H1 (cell line): ENCODE data around the gene GLTP. TPM values are rescaled to one million over a fixed set of nuclear protein-coding genes. Genes with fewer than 3 reads are reported as not detected.

Experiments
- CTBP2 ChIP-seq: IDR thresholded peaks from 2 replicates; pipeline ENCODE4 v1.7.0; 2011; ENCODE audit warnings: borderline replicate concordance, mild to moderate bottlenecking, moderate library complexity, mixed read lengths, low read length; ENCODE audit not compliant: insufficient read depth, insufficient read length
- MAX ChIP-seq: IDR thresholded peaks from 2 replicates; pipeline ENCODE4 v1.6.1; 2012; ENCODE audit warnings: inconsistent platforms
- microRNA-seq, 2 experiments: library from miRNA; unstranded; fragments of <30 nt; microRNA quantifications; one replicate each; pipeline versions ENCODE4 to v1.2.0, GENCODE V29; 2016 to 2020; ENCODE audit warnings: borderline microRNAs expressed in 2 of 2, borderline number of aligned reads in 2 of 2, borderline replicate concordance in 1 of 2
- polyA plus RNA-seq, 7 experiments: library from polyadenylated mRNA; depleted of rRNA in 3 of 7; stranded (reverse) in 5 of 7; unstranded in 2 of 7; fragments of >200 nt in 5 of 7; fragments of 200-250 nt in 2 of 7; gene quantifications; 1 replicate in 5 of 7; 2 replicates in 1 of 7; 4 replicates in 1 of 7; pipeline versions ENCODE4 v1.2.1 to v1.2.3, GENCODE V29; 2011 to 2013; ENCODE audit warnings: missing spikeins in 2 of 7, mixed read lengths in 2 of 7
- small RNA-seq: library from polyadenylated mRNA; stranded (forward); fragments of <200 nt; extraction: miRNeasy Mini kit (QIAGEN cat#:217004); gene quantifications from one replicate; pipeline ENCODE3, GENCODE V24; 2013; ENCODE audit not compliant: insufficient read depth
- total RNA-seq: library from RNA; stranded (reverse); fragmentation: NEBNext Ultra II Directional; extraction: Animal tissue kit (Norgen Biotek cat#: 25700); gene quantifications from 2 replicates; pipeline ENCODE4 v1.2.1, GENCODE V29; 2021

Gene GLTP
- total and polyA plus RNA-seq, 2 of the 8 experiments (the other 6 are each of a cell fraction or from before 2014, with no cell fraction given) = 9.8 to 26.1 TPM

GRCh38 chr12:109802828-109803227, 77.5 kb downstream of the GLTP start (continued):
- TF ChIP-seq CTBP2 (no peak), MAX (no peak)

Small RNA genes within 50 kb of the gene (microRNA-seq; reads per million reads assigned to microRNA genes)
- gene MIR4497 = 0 reads per million in 2 experiments

Small RNA genes within 50 kb of the gene (small RNA-seq; reads per million reads assigned to genes)
- gene MIR4497 (not detected), gene RN7SL441P (not detected)

Other genes with a start within 250 kb of the GLTP start
- 1.1 and 1.5 TPM in 2 replicates for gene FAM222A, start 166.7 kb downstream of the GLTP start, total RNA-seq
- 0.94 and 1.6 TPM in 2 replicates for gene FAM222A, start 166.7 kb downstream of the GLTP start, polyA plus RNA-seq (2011; rRNA removed)
- 2.1 and 2.5 TPM in 2 replicates for gene TRPV4, start 47.1 kb downstream of the GLTP start, total RNA-seq
- gene TRPV4, start 47.1 kb downstream of the GLTP start, polyA plus RNA-seq (2011; rRNA removed) = 6.2 and 6.4 TPM in 2 replicates
- gene TCHP, start 19.7 kb upstream of the GLTP start, total RNA-seq = 4.5 TPM in 2 replicates
- 2.8 and 4.8 TPM in 2 replicates for gene TCHP, start 19.7 kb upstream of the GLTP start, polyA plus RNA-seq (2011; rRNA removed)
- 18.5 and 20.7 TPM in 2 replicates for gene GIT2, start 115.8 kb upstream of the GLTP start, total RNA-seq
- 7.8 and 9.6 TPM in 2 replicates for gene GIT2, start 115.8 kb upstream of the GLTP start, polyA plus RNA-seq (2011; rRNA removed)
- gene ANKRD13A, start 118.9 kb upstream of the GLTP start, total RNA-seq = 16.8 and 17.1 TPM in 2 replicates
- gene ANKRD13A, start 118.9 kb upstream of the GLTP start, polyA plus RNA-seq (2011; rRNA removed) = 21.4 and 22.6 TPM in 2 replicates
- 11.4 and 14.4 TPM in 2 replicates for gene C12orf76, start 168.0 kb upstream of the GLTP start, total RNA-seq
- 15.9 and 18.6 TPM in 2 replicates for gene C12orf76, start 168.0 kb upstream of the GLTP start, polyA plus RNA-seq (2011; rRNA removed)
- gene IFT81, start 243.8 kb upstream of the GLTP start, total RNA-seq = 14.4 and 14.5 TPM in 2 replicates
- gene IFT81, start 243.8 kb upstream of the GLTP start, polyA plus RNA-seq (2011; rRNA removed) = 2.8 and 4.1 TPM in 2 replicates